Activated naive CD8-positive, alpha-beta T cell treated with anti-CD3 and anti-CD28 coated beads, Interleukin-2, amount 50 U/mL, for 16 hours (primary cell): ENCODE measurements around the gene SSC5D.
A peak's percentile ranks its signal among the peaks of the same experiment; 100 is the strongest.
"Not testable (repeated sequence)": the region's sequence is repeated elsewhere in the genome, so short reads cannot be mapped to it uniquely, and the experiment has no call there.

Source experiments
- DNase-seq: peaks from one replicate; pipeline ENCODE4 v3.0.0-alpha.2; 2020; ENCODE audit warnings: low read depth, low spot score

The SSC5D gene

GRCh38 chr19:55503502-55504251 lies 15.4 kb downstream of the SSC5D start:
- DNase-seq: peak; percentile 86

- DNase-seq: no peak
Observed at GRCh38 chr19:55504252-55504603, 16.0 kb downstream of the SSC5D start.

DNA sequence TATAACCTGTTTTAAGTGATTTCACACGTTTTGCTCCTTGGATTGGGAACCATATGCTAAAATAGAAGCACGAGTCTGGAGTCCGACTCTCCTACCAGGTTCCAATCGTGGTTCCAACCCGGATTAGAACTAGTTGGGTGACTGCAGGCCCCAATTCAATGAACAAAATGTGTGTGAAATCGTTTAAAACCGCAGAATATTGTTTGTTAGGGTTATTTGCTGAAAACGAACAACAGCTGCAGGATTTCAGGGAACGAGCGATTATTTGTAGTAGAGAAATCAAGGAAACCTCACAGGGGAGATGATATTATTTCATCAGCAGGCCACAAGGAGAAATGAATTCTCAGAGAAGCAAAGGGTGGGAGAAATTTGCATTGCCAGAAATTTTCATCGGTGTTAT lies 16.7 kb downstream of the SSC5D start:
- DNase-seq: no peak

DNA sequence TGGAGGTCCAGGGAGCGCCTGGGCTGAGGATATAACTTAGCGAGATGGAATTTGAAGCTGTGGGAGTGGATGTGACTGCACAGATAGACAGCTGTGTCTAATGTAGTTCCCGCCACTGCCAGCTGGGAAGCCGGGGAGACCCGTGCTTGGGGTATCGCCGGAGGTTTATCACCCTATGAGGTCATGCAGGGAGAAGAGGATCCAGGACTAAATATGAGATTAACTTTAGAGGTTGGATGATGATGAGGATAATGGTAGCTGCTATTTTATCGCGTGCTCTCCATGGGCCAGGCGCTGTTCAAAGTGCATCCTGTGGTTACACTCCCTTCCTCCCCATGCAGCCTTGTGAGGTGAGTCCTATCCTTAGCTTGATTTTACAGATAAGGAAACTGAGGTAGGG lies 19.9 kb downstream of the SSC5D start:
- no peak for DNase-seq

DNA sequence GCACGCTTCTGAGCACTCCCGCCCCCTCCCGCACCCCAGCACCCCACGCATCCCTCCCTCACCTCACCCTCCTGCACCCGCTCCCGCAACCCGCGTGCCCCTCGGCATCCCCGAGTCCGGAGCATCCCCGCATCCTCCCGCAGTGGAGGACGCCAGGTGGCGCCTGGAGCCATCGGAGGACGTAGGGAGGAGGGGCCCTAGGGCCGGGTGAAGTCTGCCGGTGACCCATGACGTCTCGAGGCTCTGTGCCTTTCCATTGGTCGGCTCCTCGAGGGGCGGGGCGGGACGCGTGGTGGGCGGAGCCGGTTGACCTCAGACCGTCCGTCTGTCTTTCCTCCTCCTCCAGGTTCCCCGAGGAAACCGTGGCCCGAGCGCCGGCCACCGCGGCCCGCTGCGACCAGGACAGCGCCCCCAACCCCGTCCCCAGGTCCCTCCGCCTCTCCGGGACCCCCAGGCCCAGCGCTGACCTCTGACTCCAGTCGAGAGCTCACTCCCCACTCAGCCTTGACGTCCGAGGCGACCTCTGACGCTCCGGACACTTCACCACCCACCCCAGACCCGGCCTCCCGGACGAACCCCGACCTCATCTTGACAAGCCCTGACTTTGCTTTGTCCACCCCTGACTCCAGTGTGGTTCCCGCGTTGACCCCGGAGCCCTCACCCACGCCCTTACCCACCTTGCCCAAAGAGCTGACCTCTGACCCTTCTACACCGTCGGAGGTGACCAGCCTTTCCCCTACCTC lies 28.8 kb downstream of the SSC5D start:
- DNase-seq: peak; percentile 80

- no peak for DNase-seq
Observed at GRCh38 chr19:55519451-55520311, 31.4 kb downstream of the SSC5D start.

GRCh38 chr19:55520691-55521292 lies 32.6 kb downstream of the SSC5D start:
- DNase-seq: no peak

DNA sequence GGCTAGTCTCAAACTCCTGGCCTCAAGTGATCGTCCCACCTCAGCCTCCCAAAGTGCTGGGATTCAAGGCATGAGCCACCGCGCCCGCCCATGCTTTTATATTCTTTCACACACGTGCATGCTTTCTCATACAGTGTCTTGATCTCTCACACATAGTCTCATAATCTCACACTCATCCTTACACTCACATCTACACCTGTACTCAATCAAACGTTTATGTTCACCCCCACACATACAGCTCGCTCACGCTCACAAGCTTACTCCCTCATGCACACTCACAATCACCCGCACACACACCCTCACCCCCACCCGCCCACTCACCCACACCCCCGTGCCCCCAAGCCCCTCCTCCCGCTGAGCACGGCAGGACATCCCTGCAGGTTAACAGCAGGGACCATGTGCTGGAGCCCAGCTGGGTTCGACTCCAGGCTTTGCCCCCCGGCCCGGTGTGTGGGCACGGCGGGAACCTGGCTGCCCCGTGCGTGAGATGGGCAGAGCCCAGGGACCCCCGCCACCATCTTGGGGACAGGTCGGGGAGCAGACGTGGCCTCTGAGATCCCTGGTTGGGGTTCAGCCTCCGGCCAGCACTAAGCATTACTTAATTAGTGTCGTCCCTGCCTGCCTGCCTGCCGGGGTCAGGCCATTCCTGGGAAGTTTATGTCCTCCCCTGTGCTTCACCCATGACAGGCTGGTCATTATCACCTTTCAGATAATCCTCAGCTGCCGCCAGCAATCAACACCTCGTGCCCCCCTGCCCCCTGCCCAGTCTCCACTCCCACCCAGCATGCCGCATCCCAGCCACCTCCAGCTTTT lies 37.3 kb downstream of the SSC5D start:
- no peak for DNase-seq

- DNase-seq: no peak
Observed at GRCh38 chr19:55526216-55527196, 38.3 kb downstream of the SSC5D start.

DNA sequence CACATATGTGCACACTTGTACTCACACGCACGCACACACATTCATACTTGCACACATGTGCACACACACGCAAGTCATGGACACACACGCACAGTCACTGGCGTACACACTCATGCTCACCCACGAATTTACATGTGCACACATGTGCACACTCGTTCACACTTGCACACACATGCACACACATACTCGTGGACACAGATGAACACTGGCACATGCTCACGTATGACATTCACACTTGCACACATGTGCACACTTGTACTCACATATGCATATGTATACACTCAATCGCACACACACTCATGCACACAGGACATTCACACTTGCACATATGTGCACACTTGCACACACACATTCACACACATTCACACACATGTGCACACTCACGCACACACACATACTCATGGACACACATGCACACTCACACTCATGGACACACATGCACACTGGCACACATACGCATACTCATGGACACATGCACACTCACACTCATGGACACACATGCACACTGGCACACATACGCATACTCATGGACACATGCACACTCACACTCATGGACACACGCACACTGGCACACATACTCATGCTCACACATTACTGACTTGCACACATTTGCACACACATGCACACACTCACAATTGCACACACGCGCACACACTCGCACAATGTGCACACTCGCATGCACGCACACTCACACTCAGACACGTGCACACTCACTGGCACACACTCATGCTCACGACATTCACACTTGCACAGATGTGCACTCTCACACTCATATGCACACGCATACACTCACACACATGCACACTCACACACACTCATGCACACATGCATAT lies 39.2 kb downstream of the SSC5D start:
- no peak for DNase-seq

DNA sequence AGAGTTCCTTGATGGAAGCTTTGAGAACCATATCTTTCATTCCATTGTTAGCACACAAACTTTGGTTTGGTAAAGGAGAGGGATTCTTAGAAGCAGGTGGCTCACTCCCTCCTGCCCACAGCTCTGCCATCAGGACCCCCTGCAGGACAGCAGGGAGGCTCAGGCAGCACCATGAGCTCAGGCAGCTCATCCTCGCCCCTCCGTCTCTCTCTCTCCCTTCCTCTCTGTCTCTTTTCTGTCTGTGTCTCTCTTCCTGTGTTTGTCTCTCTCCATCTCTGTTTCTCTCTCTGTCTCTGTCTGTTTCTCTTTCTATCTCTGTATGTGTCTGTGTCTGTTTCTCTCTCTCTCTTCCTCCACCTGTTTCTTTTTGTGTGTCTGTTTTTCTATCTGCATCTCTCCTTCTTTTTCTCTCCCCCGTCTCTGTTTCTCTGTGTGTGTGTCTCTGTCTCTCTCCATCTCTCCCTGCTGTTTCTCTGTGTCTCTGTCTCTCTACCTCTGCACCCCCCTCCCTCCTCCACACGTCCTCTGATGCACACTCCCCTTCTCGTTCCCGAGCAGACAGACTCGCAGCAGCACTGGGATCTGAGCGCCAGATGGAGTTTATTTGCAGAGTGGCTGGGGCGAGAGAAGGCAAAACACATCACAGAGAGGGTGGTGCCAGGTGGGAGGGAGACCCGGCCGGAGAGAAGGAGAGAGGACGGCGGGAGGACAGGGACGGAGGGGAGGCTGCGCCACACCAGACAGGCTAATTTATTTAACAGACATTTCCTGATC lies 40.0 kb downstream of the SSC5D start:
- no peak for DNase-seq

GRCh38 chr19:55529636-55530234 lies 41.5 kb downstream of the SSC5D start:
- no peak for DNase-seq

DNA sequence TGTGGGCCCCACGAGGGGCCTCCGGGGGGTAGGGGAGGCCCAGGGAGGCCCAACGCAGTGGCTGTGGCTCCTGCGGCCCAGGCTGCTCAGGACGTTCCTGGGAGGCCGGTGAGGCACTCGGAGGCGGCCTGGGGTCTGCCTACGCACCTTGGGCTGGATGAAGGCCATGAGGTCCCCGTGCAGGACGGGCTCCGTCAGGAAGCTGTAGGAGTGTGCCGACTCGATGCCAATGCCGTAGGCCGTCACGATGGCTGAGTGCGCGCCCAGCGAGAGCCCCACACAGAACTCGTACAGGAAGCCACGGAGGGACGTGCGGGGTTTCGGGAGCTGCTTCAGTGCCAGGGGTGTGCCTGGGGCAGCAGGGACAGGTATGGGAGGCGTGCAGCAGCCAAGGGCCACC lies 42.8 kb downstream of the SSC5D start:
- no peak for DNase-seq

DNA sequence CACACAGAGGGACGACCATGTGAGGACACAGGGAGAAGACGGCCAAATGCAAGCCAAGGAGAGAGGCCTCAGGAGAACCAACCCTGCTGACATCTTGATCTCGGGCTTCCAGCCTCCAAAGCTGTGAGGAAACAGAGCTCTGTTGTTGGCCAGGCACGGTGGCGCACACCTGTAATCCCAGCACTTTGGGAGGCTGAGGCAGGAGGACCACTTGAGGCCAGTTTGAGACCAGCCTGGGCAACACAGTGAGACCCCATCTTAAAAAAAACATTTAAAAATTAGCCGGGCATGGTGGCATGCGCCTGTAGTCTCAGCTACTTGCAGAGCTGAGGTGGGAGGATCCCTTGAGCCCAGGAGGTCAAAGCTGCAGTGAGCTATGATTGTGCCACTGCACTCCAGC lies 46.0 kb downstream of the SSC5D start:
- not testable (repeated sequence) for DNase-seq

- no peak for DNase-seq
Observed at GRCh38 chr19:55535173-55535964, 47.1 kb downstream of the SSC5D start.

DNA sequence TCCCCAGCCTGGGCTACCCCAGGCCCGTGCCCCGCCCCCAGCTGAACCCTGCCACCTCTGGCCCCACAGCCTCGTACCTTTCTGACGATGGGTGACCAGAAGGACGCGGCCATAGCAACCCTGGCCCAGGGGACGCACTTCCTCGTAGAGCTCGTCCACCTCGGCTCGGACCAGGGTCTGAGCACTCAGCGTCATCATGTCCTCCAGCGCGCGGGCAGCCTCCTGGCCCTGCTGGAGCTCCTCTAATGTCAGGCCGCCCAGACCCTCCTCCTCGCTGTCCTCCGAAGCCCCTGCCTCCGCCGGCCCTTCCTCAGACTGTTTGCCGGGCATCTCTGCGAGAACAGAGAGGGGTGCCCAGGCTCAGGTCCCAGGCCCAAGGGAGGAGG lies 47.7 kb downstream of the SSC5D start:
- DNase-seq: no peak

DNA sequence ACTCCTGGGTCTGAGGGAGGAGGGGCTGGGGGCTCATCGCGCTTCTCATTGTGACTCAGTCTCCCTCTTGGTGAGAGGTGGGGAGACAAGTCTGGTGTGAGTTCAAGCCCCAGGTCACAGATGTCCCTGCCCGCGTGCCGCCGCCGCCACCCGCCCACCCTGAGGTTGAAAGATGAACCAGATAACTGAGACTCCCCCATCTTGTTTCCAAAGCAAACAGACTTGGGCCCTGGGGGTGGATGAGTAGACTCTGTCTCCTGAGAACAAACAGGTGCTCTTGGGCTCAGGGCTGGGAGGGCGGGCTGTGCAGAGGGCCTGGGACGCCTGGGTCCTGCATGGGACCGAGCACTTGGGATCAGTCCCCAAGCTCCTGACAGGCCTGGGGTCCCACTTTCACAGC lies 48.1 kb downstream of the SSC5D start:
- no peak for DNase-seq
